Measurements from ENCODE around the gene LRRC46. TPM values are rescaled to one million over a fixed set of nuclear protein-coding genes. Genes with fewer than 3 reads are reported as not detected.
A peak's percentile ranks its signal among the peaks of the same experiment; 100 is the strongest.

The LRRC46 gene
- total RNA-seq, 1 donor from 2014 or later = 11.6 TPM

DNA sequence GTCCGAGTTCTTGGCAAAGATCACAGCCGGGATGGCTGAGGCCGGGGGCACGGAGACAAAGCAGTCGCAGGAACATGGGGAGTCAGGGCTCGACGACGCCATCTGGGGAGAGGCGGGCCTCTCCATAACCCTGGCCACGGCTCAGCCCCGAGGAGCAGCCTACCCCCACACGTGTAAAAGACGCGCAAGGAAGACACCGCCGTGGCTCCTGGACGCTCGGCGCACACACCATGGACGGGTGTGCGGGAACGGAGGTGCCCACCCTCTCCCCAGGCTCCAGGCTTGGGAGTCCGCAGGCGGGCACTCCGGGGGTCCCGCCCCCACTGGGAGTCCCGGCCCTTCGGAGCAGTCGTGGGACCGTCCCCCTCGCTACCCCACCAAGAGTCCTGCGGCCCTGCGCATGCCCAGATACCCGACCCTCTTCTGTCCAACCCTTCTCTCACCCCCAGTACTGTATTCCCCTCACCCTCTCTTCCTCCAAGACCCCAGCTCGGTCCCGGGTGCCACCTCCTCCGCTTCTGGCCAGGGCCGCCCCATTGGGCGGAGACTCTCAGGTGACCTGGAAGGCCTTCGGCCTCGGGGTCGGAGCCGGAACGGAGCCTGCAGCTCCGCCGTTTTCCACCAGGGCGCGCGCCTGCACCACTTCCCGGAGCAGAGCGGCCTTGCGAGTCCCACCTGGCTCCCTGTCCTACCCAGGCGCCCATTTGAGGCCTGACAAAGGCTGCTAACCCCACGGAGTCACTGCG is 9.4 kb downstream of the LRRC46 start, which contains the start of gene SCRN2:
Gene SCRN2 (minus strand): TSS at position 532 of the 746 bp plus-strand sequence. CDS start 430 bp downstream, at position 102.
- Histone ChIP-seq H3K4me3 (peak within 1 kb of the TSS; percentile 99), H3K36me3 (peaks cover 22% of the 10 kb centered on the region), H3K4me1 (peaks cover 65% of the 10 kb centered on the region), H3K27me3 (ENCODE audit: low read depth) (peaks cover 19% of the 10 kb centered on the region), H3K9me3 (no peaks in the 10 kb centered on the region), H3K27ac (peak within 1 kb of the TSS; percentile 75)
- TF ChIP-seq, protein P1, sequence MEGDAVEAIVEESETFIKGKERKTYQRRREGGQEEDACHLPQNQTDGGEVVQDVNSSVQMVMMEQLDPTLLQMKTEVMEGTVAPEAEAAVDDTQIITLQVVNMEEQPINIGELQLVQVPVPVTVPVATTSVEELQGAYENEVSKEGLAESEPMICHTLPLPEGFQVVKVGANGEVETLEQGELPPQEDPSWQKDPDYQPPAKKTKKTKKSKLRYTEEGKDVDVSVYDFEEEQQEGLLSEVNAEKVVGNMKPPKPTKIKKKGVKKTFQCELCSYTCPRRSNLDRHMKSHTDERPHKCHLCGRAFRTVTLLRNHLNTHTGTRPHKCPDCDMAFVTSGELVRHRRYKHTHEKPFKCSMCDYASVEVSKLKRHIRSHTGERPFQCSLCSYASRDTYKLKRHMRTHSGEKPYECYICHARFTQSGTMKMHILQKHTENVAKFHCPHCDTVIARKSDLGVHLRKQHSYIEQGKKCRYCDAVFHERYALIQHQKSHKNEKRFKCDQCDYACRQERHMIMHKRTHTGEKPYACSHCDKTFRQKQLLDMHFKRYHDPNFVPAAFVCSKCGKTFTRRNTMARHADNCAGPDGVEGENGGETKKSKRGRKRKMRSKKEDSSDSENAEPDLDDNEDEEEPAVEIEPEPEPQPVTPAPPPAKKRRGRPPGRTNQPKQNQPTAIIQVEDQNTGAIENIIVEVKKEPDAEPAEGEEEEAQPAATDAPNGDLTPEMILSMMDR (IDR thresholded peaks at IDR 0.05) = peak; percentile 97
- ATAC-seq (peak; percentile 95 to 97), DNase-seq (peak; percentile 94)
- intact Hi-C loops (cut with DNase I) = loop anchor here (5.0 kb wide), 1 partner anchor 51 kb away; no protein-coding TSS in a partner anchor

DNA sequence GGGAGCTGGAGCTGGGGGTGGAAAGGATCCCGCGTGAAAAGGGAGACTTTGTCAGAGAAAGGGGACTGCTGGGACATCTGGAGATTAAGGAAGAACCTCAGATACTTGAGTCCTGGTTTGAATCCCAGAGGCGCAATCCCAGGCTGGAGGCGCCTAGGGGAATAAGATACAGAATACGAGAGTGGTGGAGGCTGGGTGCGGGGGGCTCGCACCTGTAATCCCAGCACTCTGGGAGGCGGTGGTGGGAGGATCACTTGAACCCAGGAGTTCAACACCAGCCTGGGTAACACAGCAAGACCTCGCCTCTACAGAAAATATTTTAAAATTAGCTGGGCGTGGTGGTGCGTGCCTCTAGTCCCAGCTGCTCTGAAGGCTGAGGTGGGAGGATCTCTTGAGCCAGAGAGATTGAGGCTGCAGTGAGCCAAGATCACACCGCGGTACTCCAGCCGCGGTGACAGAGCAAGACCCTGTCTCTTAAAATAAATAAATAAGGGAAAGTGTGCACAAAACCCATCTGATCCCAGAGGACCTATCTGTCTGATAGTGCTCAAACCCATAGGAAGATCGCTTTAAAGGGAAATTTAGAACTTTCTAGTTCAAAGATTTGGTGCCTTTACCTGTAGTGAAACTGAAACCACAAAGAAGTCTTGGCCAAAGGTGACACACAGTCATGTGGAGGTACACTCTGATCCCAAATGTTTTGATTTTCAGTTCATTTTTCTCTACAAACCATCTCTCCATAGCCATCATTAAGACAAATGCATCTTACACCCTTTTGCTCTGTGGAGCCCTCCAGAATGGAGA is 10.2 kb downstream of the LRRC46 start:
- DNase-seq (no peak), ATAC-seq (no peak)
- Histone ChIP-seq H3K27me3 (ENCODE audit: low read depth) (peaks cover 27% of the 10 kb centered on the region), H3K27ac (peak overlapping the region; percentile 75), H3K4me1 (peaks cover 67% of the 10 kb centered on the region), H3K4me3 (peak overlapping the region; percentile 99), H3K36me3 (peaks cover 15% of the 10 kb centered on the region), H3K9me3 (no peaks in the 10 kb centered on the region)
- intact Hi-C loops (cut with DNase I) = loop anchor here (5.0 kb wide), 1 partner anchor 51 kb away; no protein-coding TSS in a partner anchor
- TF ChIP-seq, protein P1 (IDR thresholded peaks at IDR 0.05) = no peak

DNA sequence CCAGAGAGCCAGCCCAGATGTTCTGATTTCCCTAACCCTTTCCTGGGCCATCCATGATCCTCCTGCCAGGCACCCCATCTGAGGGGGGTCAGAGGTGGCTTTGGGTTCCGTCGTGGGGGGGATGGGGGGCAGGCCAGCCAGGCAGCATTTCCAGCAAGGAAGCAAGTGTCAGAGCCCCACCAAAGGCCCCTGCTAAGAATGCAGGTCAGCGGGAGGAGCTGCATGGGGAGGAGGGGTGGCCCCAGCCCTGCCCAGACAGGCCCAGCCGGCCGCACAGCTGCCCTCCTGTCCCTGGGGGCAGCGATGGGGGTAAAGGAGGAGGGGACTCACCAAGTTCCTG is 11.9 kb downstream of the LRRC46 start:
- ATAC-seq (no peak), DNase-seq (no peak)
- intact Hi-C loops (cut with DNase I) = loop anchor here (5.0 kb wide), 1 partner anchor 49 kb away; no protein-coding TSS in a partner anchor
- no peak overlapping the region for H3K4me3 ChIP-seq
- H3K27me3 ChIP-seq (ENCODE audit: low read depth) = peaks cover 44% of the 10 kb centered on the region
- TF ChIP-seq, protein P1 (IDR thresholded peaks at IDR 0.05) = no peak
- H3K27ac ChIP-seq = no peak overlapping the region
- H3K4me1 ChIP-seq = peaks cover 66% of the 10 kb centered on the region
- H3K36me3 ChIP-seq = peaks cover 5% of the 10 kb centered on the region
- no peaks in the 10 kb centered on the region for H3K9me3 ChIP-seq

DNA sequence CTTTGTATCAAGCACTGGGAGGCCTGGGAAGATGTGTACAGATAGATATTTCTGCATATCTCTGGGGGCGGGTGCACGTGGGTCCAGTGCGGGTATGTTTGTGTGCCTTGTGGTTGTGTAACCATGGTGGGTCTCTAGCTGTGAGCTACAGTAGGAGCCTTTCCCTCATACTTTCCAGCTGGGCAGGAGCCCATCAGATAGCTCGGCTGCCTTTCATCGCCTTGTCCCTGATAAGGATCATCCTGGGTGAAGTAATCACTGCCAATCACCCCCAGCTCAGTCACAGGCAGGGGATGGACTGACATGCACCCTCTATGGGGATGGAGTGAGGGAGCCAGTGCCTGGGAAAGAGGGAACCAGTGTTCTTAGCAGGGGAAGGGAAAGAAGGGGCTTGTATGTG is 12.8 kb downstream of the LRRC46 start:
- no peaks in the 10 kb centered on the region for H3K36me3 ChIP-seq
- H3K27me3 ChIP-seq (ENCODE audit: low read depth) = peaks cover 52% of the 10 kb centered on the region
- no peak overlapping the region for H3K27ac ChIP-seq
- TF ChIP-seq, protein P1 (IDR thresholded peaks at IDR 0.05) = no peak
- peaks cover 64% of the 10 kb centered on the region for H3K4me1 ChIP-seq
- DNase-seq (no peak), ATAC-seq (no peak)
- H3K4me3 ChIP-seq = no peak overlapping the region
- H3K9me3 ChIP-seq = no peaks in the 10 kb centered on the region
- intact Hi-C loops (cut with DNase I) = loop anchor here (5.0 kb wide), 1 partner anchor 48 kb away; no protein-coding TSS in a partner anchor

DNA sequence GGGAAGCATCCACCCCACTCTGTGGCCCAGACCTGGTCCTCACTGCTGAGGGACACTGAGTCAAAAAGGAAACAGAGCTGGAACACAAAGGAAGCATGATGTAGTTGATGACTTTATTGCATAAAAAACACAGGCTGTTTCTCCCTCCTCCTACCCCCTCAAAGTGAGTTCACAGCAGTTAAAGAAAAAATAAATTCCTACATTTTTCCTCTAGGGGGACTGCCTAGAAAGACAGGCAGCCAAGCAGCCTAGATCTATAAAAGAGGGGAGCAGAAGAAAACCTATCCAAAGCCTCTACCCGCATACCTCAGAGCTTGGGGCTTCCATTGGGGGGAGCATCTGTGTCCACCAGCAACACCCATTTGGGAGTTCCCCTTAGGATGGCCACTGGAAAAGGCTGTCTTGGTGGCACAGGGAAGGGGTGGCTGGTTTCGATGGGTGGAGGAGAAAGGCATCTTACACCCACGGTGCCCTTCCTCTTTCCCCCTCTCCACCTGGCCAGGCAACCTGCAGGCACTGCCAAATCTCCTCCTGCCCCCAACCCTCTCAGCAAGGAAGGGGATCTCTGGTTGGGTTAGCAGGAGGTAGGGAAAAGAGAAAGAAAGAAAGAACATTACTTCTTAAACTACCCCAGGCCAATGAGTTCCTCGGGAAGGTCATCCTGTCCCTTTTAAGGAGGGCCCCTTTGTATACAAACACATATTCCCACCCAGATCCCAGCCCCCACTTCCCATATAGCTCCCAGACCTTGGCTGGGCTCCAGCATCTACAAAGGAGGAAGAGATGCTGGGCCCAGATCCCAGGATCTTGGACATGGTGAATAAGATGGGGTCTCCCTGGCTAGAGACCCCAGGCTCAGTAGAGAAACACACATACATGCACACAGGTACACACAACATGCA is 13.6 kb downstream of the LRRC46 start:
- TF ChIP-seq, protein P1 (IDR thresholded peaks at IDR 0.05) = no peak
- Histone ChIP-seq H3K9me3 (no peaks in the 10 kb centered on the region), H3K36me3 (no peaks in the 10 kb centered on the region), H3K27me3 (ENCODE audit: low read depth) (peaks cover 59% of the 10 kb centered on the region), H3K4me1 (peaks cover 56% of the 10 kb centered on the region), H3K4me3 (no peak overlapping the region), H3K27ac (no peak overlapping the region)
- ATAC-seq = no peak
- DNase-seq = no peak
- intact Hi-C loops (cut with DNase I) = loop anchor here (5.0 kb wide), 1 partner anchor 47 kb away; no protein-coding TSS in a partner anchor
